HG03354 (cell line): ENCODE data around the gene PROM2.

ENCODE experiments used
- ATAC-seq: cut with Tn5 transposase; IDR thresholded peaks from one replicate; pipeline ENCODE4 v1.9.1; 2021; ENCODE audit warnings: mild to moderate bottlenecking; ENCODE audit not compliant: unreplicated experiment, poor library complexity, severe bottlenecking

The PROM2 gene

GRCh38 chr2:95332036-95332435 lies 57.8 kb downstream of the PROM2 start:
- ATAC-seq, result no peak

- ATAC-seq, result no peak
These were observed 58.8 kb downstream of the PROM2 start for GRCh38 chr2:95333056-95333455.

- ATAC-seq, result no peak
These were observed 59.7 kb downstream of the PROM2 start for GRCh38 chr2:95333888-95334338.

GRCh38 chr2:95334916-95335641 lies 60.8 kb downstream of the PROM2 start:
- ATAC-seq, result no peak

GRCh38 chr2:95336406-95336805 lies 62.2 kb downstream of the PROM2 start:
- ATAC-seq, result no peak

GRCh38 chr2:95337829-95338228 lies 63.6 kb downstream of the PROM2 start:
- no peak for ATAC-seq
